ENCODE data around the gene FNIP2.

GRCh38 chr4:158822348-158822747 is 53.5 kb downstream of the FNIP2 start:
- TF ChIP-seq CTCF (conservative IDR thresholded peaks at IDR 0.05; ENCODE audit: low read length) (no peak), EZH2phosphoT487 (IDR thresholded peaks at IDR 0.05; ENCODE audit: borderline replicate concordance, low read depth, low read length) (no peak)

Measured in OCI-LY7 (cell line).